NT2/D1 (cell line): ENCODE results near the gene TAS2R42.

ENCODE experiments used
- SUZ12 ChIP-seq: IDR thresholded peaks from 2 replicates; pipeline ENCODE4 v1.6.1; 2011; ENCODE audit not compliant: insufficient read length, insufficient read depth; ENCODE audit errors: extremely low read depth
- YY1 ChIP-seq: IDR thresholded peaks from 2 replicates; pipeline ENCODE4 v1.6.1; 2011; ENCODE audit not compliant: insufficient read length, insufficient read depth
- ZNF274 ChIP-seq: IDR thresholded peaks from 2 replicates; pipeline ENCODE4 v1.6.1; 2011; ENCODE audit warnings: mild to moderate bottlenecking, low read depth, low read length

- TF ChIP-seq YY1 (no peak), ZNF274 (no peak), SUZ12 (no peak)
Measured at GRCh38 chr12:11147420-11147819, 39.3 kb downstream of the TAS2R42 start.
